Measurements from ENCODE around the gene PRR7. TPM values are rescaled to one million over a fixed set of nuclear protein-coding genes. Genes with fewer than 3 reads are reported as not detected.

The PRR7 gene
- total RNA-seq, 1 donor from 2014 or later = 13.1 TPM

DNA sequence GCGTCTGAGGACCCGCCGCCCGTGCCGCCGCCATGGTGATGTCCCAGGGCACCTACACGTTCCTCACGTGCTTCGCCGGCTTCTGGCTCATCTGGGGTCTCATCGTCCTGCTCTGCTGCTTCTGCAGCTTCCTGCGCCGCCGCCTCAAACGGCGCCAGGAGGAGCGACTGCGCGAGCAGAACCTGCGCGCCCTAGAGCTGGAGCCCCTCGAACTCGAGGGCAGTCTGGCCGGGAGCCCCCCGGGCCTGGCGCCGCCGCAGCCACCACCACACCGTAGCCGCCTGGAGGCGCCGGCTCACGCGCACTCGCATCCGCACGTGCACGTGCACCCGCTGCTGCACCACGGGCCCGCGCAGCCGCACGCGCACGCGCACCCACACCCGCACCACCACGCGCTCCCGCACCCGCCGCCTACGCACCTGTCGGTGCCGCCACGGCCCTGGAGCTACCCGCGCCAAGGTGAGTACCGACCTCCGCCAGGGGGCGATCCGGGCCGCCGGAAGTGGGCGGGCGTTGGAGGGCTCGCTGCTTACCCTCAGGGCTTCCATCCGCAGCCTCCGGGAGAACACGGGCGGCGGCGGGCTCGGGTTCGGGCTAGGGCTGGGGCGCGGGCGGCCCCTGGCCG, 8.5 kb downstream of the PRR7 start:
- Mint-ChIP-seq H3K4me3 (ENCODE audit: low read depth) (peak overlapping the region; percentile 78), H3K36me3 (ENCODE audit: insufficient read depth) (peaks cover 8% of the 10 kb centered on the region), H3K9me3 (ENCODE audit: low read depth) (no peaks in the 10 kb centered on the region), H3K4me1 (ENCODE audit: low read depth) (peaks cover 10% of the 10 kb centered on the region), H3K27me3 (no peaks in the 10 kb centered on the region), H3K27ac (peak overlapping the region; percentile 84)
- DNase-seq (ENCODE audit: low spot score, unreplicated experiment) = peak; percentile 94
- TF ChIP-seq, protein P1, sequence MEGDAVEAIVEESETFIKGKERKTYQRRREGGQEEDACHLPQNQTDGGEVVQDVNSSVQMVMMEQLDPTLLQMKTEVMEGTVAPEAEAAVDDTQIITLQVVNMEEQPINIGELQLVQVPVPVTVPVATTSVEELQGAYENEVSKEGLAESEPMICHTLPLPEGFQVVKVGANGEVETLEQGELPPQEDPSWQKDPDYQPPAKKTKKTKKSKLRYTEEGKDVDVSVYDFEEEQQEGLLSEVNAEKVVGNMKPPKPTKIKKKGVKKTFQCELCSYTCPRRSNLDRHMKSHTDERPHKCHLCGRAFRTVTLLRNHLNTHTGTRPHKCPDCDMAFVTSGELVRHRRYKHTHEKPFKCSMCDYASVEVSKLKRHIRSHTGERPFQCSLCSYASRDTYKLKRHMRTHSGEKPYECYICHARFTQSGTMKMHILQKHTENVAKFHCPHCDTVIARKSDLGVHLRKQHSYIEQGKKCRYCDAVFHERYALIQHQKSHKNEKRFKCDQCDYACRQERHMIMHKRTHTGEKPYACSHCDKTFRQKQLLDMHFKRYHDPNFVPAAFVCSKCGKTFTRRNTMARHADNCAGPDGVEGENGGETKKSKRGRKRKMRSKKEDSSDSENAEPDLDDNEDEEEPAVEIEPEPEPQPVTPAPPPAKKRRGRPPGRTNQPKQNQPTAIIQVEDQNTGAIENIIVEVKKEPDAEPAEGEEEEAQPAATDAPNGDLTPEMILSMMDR (IDR thresholded peaks at IDR 0.05; ENCODE audit: unreplicated experiment) = peak; percentile 87

DNA sequence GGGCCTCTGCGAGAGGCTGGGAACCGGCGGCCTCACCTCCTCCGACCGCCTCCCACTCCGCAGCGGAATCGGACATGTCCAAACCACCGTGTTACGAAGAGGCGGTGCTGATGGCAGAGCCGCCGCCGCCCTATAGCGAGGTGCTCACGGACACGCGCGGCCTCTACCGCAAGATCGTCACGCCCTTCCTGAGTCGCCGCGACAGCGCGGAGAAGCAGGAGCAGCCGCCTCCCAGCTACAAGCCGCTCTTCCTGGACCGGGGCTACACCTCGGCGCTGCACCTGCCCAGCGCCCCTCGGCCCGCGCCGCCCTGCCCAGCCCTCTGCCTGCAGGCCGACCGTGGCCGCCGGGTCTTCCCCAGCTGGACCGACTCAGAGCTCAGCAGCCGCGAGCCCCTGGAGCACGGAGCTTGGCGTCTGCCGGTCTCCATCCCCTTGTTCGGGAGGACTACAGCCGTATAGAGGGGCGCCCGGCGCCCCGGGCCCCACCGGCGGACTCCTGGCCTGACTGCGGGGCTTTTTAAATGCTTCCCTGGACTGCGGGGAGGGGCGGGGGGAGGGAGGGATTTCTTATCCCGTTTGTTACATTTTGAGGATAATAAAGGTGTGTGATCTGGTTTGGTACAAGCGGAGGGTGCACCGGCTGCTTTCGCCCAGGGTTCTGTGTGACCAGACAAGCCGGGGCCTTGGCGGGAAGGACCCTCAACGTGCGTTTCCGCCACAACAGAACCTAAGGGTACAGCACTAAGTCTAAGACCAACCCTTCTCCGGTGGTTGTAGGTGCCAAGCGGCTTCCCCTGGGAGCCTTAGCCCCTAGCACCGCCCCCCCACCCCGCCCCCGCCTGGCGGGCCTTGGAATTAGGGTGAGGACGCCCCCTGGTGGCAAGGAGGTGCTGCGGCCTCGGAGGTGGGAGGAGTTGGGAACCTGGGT, 9.3 kb downstream of the PRR7 start:
- TF ChIP-seq, protein P1 (IDR thresholded peaks at IDR 0.05; ENCODE audit: unreplicated experiment) = peak; percentile 95
- peaks cover 8% of the 10 kb centered on the region for H3K36me3 Mint-ChIP-seq (ENCODE audit: insufficient read depth)

DNA sequence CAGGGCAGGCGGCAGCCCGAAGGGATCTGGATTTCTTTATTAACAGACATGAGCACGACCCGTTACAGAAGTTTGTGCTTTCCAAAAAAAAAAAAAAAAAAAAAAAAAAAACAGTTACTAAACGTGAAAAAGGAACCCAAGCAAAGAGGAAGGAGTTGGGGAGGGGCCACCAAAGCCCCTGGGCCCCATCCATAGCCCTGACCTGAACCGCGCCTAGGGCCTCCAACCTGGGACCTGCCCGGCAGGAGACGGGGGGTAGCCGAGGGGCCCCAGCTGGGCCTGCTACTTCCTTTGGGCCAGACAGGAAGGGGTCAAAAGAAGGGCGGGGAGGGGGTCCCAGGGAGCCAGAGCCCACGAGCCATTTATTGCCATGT, 10.0 kb downstream of the PRR7 start:
- peak overlapping the region; percentile 91 for H3K27ac Mint-ChIP-seq
- no peak overlapping the region for H3K4me3 Mint-ChIP-seq (ENCODE audit: low read depth)
- no peak for DNase-seq (ENCODE audit: low spot score, unreplicated experiment)
- TF ChIP-seq, protein P1 (IDR thresholded peaks at IDR 0.05; ENCODE audit: unreplicated experiment) = no peak
- H3K36me3 Mint-ChIP-seq (ENCODE audit: insufficient read depth) = peaks cover 12% of the 10 kb centered on the region
- no peaks in the 10 kb centered on the region for H3K27me3 Mint-ChIP-seq
- no peaks in the 10 kb centered on the region for H3K9me3 Mint-ChIP-seq (ENCODE audit: low read depth)
- peaks cover 10% of the 10 kb centered on the region for H3K4me1 Mint-ChIP-seq (ENCODE audit: low read depth)

More for the DNA sequence above, 9.3 kb downstream of the PRR7 start:
- Mint-ChIP-seq H3K4me1 (ENCODE audit: low read depth) (peaks cover 10% of the 10 kb centered on the region), H3K27ac (peak overlapping the region; percentile 96), H3K27me3 (no peaks in the 10 kb centered on the region), H3K4me3 (ENCODE audit: low read depth) (peak overlapping the region; percentile 78), H3K9me3 (ENCODE audit: low read depth) (no peaks in the 10 kb centered on the region)
- DNase-seq (ENCODE audit: low spot score, unreplicated experiment) = peak; percentile 97

DNA sequence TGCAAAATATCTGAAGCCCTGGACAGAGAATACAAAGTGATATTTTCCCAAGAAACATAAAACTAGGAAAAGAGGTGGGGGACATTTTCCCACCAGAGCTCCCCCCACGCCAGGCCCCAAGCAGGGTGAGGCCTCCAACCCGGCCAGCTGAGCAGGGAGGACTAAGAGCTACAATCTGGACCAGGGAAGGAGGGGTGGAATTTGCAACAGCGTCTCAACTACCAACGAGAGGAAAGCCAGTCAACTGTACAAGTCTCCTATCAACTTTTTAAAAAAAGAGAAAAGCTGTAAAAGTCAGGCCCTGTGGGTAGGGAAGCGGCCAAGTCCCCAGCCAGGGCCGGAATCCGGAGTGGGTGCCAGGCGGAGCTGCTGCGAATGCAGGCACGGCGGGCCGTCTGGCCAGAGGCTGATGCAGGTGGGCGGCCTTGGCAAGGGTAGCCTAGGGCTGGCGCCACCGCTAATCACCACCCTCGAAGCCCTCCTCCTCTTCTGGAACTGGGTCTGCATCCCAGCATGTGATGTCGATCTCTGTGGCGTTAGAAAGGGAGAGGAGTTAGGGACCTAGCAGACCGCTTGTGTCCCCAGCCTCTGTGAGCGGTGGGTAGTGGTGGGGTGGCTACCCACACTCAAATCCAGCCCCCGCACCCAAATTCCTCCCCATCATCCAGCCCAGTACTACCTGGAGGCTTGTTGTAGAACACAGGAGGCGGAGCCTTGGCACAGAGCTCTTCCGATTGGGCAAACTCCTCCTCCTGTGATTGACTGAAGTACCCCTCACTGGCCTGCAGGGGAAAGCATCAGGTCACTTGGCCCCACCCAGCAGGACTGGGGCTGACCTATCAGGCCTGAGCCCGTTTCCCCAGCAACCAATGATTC, 10.6 kb downstream of the PRR7 start:
- peak; percentile 72 for DNase-seq (ENCODE audit: low spot score, unreplicated experiment)
- Mint-ChIP-seq H3K4me3 (ENCODE audit: low read depth) (peak overlapping the region; percentile 46), H3K9me3 (ENCODE audit: low read depth) (no peaks in the 10 kb centered on the region), H3K4me1 (ENCODE audit: low read depth) (peaks cover 10% of the 10 kb centered on the region), H3K27ac (peak overlapping the region; percentile 97), H3K27me3 (no peaks in the 10 kb centered on the region), H3K36me3 (ENCODE audit: insufficient read depth) (peaks cover 12% of the 10 kb centered on the region)
- TF ChIP-seq, protein P1 (IDR thresholded peaks at IDR 0.05; ENCODE audit: unreplicated experiment) = peak; percentile 63

Measured in progenitor cell of endocrine pancreas (in vitro differentiated cells).